ENCODE data around the gene YJU2. TPM values are rescaled to one million over a fixed set of nuclear protein-coding genes. Genes with fewer than 3 reads are reported as not detected.
"Not testable (repeated sequence)": the region's sequence is repeated elsewhere in the genome, so short reads cannot be mapped to it uniquely, and the experiment has no call there.

Gene YJU2
- total RNA-seq, 4 donors from 2014 or later = 23.4 to 33.6 (median 28.3) TPM

DNA sequence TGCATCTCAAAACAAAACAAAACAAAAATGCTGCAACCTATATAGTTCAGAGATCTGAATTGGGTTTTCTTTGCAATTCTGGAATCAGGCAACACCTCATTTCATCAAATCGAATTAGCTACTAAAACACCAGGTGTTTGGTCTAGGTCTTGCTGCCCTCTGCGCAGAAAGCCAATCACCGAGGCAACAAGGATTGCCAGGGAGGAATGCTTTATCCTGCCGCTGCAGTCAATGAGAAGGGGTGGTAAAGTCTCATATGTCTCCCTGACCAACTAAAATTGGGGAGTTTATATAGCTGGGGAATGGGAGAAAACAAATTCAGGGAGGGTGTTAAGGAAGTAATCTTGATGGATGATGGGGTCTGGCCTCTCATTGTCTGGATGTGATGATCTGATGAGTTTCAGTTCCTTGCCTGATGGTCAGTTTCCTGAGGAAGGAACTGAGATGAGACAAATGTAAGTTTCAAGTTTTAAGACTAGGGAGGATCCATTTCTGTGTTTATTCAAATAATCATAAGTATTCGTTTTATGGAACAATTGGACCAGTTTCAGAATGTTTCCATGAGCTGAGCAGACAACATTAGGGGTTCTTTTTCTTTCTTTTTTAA, 5.0 kb upstream of the YJU2 start:
- TF ChIP-seq POLR2A (IDR thresholded peaks at IDR 0.05) = no peak
- TF ChIP-seq, protein P1, sequence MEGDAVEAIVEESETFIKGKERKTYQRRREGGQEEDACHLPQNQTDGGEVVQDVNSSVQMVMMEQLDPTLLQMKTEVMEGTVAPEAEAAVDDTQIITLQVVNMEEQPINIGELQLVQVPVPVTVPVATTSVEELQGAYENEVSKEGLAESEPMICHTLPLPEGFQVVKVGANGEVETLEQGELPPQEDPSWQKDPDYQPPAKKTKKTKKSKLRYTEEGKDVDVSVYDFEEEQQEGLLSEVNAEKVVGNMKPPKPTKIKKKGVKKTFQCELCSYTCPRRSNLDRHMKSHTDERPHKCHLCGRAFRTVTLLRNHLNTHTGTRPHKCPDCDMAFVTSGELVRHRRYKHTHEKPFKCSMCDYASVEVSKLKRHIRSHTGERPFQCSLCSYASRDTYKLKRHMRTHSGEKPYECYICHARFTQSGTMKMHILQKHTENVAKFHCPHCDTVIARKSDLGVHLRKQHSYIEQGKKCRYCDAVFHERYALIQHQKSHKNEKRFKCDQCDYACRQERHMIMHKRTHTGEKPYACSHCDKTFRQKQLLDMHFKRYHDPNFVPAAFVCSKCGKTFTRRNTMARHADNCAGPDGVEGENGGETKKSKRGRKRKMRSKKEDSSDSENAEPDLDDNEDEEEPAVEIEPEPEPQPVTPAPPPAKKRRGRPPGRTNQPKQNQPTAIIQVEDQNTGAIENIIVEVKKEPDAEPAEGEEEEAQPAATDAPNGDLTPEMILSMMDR (IDR thresholded peaks at IDR 0.05) = no peak
- no peak for DNase-seq (ENCODE audit: low spot score in 2 of 2)
- intact Hi-C loops (cut with DNase I; ENCODE audit: low total_unique reads) = no loop called here
- H3K4me3 ChIP-seq (ENCODE audit: low read depth, poor library complexity, severe bottlenecking) = no peak overlapping the region
- WGBS, 2 donors = 80 to 82% methylated on average over 5 of the region's 5 CpGs

DNA sequence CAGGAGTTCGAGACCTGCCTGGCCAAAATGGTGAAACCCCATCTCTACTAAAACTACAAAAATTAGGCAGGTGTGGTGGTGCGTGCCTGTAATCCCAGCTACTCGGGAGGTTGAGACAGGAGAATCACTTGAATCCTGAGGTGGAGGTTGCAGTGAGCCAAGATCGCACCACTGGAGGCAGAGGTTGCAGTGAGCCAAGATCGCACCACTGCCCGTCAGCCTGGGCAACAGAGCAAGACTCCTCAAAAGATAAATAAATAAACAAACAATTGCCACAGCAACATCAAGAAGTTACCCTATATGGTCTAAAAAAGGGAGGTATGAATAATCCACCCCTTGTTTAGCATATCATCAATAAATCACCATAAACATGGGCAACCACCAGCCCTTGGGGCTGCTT, 942 bp upstream of the YJU2 start:
- 92 to 95% methylated on average over 6 of the region's 6 CpGs for WGBS, 2 donors
- intact Hi-C loops (cut with DNase I; ENCODE audit: low total_unique reads); H3K4me3 ChIP-seq (ENCODE audit: low read depth, poor library complexity, severe bottlenecking); DNase-seq (ENCODE audit: low spot score in 2 of 2): not testable (repeated sequence)

DNA sequence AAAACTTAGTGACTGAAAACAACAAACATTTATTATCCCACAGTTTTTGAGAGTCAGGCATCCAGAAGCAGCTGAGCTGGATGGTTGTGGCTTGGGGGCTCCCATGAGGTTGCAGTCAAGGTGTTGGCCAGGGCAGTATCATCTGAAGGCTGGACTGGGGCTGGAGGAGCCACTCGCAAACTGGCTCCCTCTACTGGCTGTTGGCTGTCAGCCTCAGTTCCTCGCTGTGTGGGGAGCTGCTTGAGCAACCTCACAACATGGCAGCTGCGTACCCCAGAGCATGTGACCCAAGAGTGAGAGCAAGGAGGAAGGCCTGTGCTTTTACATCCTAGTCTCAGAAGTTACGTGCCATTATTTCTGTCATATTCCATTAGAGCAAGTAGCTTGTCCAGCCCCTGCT, 9.7 kb downstream of the YJU2 start:
- DNase-seq (ENCODE audit: low spot score in 2 of 2) = no peak
- intact Hi-C loops (cut with DNase I; ENCODE audit: low total_unique reads) = no loop called here
- TF ChIP-seq, protein P1 (IDR thresholded peaks at IDR 0.05) = no peak
- no peak for TF ChIP-seq POLR2A (IDR thresholded peaks at IDR 0.05)
- no peak overlapping the region for H3K4me3 ChIP-seq (ENCODE audit: low read depth, poor library complexity, severe bottlenecking)
- 98 to 100% methylated on average over 4 of the region's 4 CpGs for WGBS, 2 donors

DNA sequence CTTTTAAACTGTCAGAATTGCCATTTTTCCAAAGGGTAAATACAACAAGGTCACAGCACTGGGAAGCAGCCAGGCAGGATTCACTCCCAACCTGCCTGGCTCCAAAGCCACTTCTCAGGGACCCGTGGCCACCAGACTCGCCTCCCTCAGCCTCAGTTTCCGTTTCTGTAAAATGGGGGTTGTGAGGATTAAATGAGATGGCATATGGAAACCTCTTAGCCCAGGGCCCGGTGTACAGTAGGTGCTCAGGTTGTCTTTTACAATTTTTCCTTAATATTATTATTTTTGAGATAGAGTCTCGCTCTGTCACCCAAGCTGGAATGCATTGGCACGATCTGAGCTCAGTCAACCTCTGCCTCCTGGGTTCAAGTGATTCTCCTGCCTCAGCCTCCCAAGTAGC, 10.1 kb downstream of the YJU2 start:
- H3K4me3 ChIP-seq (ENCODE audit: low read depth, poor library complexity, severe bottlenecking) = no peak overlapping the region
- DNase-seq (ENCODE audit: low spot score in 2 of 2) = no peak
- TF ChIP-seq, protein P1 (IDR thresholded peaks at IDR 0.05) = no peak
- TF ChIP-seq POLR2A (IDR thresholded peaks at IDR 0.05) = no peak
- intact Hi-C loops (cut with DNase I; ENCODE audit: low total_unique reads) = no loop called here
- WGBS, 2 donors = 90% methylated on average over 6 of the region's 6 CpGs

DNA sequence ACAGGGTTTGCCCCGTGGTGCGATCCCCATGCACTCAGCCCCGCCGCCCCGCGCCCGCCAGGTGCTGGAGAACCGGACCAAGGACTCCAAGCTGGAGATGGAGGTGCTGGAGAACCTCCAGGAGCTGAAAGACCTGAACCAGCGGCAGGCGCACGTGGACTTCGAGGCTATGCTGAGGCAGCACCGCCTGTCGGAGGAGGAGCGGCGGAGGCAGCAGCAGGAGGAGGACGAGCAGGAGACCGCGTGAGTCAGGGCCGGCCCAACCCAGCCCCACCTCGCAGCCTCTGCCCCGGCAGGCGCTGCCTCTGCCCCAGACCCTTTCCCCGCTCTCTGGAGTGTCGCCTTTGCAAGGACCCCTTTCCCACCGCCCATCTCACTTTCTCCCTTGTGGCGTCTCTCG, 11.3 kb downstream of the YJU2 start:
- intact Hi-C loops (cut with DNase I; ENCODE audit: low total_unique reads) = no loop called here
- WGBS, 2 donors = 96% methylated on average over 26 to 28 of the region's 28 CpGs
- no peak for TF ChIP-seq POLR2A (IDR thresholded peaks at IDR 0.05)
- H3K4me3 ChIP-seq (ENCODE audit: low read depth, poor library complexity, severe bottlenecking) = no peak overlapping the region
- DNase-seq (ENCODE audit: low spot score in 2 of 2) = no peak

DNA sequence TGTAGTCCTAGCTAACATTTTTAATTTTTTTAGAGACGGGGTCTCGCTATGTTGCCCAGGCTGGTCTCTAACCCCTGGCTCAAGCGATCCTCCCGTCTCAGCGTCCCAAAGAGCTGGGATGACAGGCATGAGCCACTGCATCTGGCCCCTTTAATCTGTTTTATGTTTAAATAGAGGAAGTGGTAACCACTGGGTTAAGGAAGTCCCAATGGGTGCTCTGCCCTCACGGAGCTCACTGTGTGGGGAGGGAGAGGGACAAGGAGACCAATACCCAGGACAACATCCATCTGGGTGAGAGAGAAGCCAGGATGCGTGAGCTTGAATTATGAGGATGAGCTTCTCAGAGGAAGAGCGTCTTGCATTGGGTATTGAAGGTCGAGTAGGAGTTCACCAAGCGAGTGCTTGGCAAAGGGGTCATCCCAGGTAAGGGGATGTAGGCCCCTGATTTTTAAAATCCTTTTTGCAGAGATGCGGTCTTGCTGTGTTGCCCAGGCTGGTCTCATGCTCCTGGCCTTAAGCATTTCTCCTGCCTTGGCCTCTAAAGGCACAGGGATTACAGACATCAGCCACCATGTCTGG, 13.8 kb downstream of the YJU2 start:
- intact Hi-C loops (cut with DNase I; ENCODE audit: low total_unique reads) = no loop called here
- TF ChIP-seq, protein P1 (IDR thresholded peaks at IDR 0.05) = no peak
- no peak for TF ChIP-seq POLR2A (IDR thresholded peaks at IDR 0.05)
- no peak for DNase-seq (ENCODE audit: low spot score in 2 of 2)
- 88 to 90% methylated on average over 8 to 11 of the region's 11 CpGs for WGBS, 2 donors
- H3K4me3 ChIP-seq (ENCODE audit: low read depth, poor library complexity, severe bottlenecking) = no peak overlapping the region

DNA sequence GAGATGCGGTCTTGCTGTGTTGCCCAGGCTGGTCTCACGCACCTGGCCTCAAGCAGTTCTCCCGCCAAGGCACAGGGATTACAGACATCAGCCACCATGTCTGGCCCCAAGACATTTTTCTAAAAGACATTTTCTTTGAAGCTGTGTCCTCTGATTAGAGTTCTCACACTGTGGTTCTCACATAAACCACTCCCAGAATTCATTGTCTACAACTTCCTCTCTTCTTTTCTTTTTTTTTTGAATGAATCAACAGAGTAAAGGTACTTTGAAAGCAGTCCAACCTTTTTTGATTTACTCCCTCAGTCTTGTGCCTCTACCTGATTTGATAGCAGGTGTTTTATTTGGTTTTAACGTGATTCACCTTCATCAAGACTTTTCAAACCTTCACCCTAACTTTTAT, 17.9 kb downstream of the YJU2 start:
- WGBS, 2 donors = 66 to 73% methylated on average over 4 of the region's 4 CpGs

More for the DNA sequence above, 17.9 kb downstream of the YJU2 start:
- H3K4me3 ChIP-seq (ENCODE audit: low read depth, poor library complexity, severe bottlenecking) = no peak overlapping the region
- no peak for TF ChIP-seq POLR2A (IDR thresholded peaks at IDR 0.05)
- TF ChIP-seq, protein P1 (IDR thresholded peaks at IDR 0.05) = no peak
- no peak for DNase-seq (ENCODE audit: low spot score in 2 of 2)
- intact Hi-C loops (cut with DNase I; ENCODE audit: low total_unique reads) = no loop called here

All from lower leg skin (tissue), 4 donors.